ENCODE measurements around the gene TFAP2D.

TFAP2D gene

DNA sequence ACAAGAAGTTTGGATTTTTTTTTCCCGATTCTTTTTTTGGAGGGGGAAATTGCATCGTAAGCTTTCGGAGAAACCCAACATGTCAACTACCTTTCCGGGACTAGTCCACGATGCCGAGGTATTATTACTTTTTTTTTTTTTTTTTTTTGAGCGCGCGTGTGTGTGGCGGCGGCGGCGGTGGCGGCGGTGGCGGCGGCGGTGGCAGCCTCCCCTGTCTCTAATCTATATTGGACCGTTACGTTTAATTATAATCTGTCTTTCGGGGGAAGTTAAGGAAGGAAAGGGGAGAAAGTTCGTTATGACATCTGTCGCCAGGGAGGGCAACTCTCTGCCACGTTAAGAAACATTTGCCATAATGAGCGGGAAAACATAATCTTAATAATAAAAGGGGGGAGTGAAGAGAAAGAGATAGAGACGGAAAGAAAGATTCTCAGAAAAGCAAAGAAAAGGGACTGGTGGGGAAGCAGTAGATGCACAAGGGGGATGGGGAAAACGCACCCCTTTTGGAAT lies 706 bp downstream of the TFAP2D start:
- Histone ChIP-seq H3K27me3 (ENCODE audit: insufficient read depth, low read depth, severe bottlenecking) (peaks cover 84% of the 10 kb centered on the region), H3K9me3 (ENCODE audit: severe bottlenecking) (peaks cover 7% of the 10 kb centered on the region), H3K36me3 (no peaks in the 10 kb centered on the region), H3K4me3 (ENCODE audit: low read depth, low read length) (no peak overlapping the region), H3K27ac (no peak overlapping the region)
- no peak for DNase-seq
- no peak for TF ChIP-seq CTCF (IDR thresholded peaks at IDR 0.05; ENCODE audit: low read depth, low read length)

GRCh38 chr6:50714487-50715379 lies 1.4 kb downstream of the TFAP2D start:
- peak overlapping the region; percentile 30 for H3K4me3 ChIP-seq (ENCODE audit: low read depth, low read length)
- peaks cover 84% of the 10 kb centered on the region for H3K27me3 ChIP-seq (ENCODE audit: insufficient read depth, low read depth, severe bottlenecking)
- peaks cover 2% of the 10 kb centered on the region for H3K9me3 ChIP-seq (ENCODE audit: severe bottlenecking)

DNA sequence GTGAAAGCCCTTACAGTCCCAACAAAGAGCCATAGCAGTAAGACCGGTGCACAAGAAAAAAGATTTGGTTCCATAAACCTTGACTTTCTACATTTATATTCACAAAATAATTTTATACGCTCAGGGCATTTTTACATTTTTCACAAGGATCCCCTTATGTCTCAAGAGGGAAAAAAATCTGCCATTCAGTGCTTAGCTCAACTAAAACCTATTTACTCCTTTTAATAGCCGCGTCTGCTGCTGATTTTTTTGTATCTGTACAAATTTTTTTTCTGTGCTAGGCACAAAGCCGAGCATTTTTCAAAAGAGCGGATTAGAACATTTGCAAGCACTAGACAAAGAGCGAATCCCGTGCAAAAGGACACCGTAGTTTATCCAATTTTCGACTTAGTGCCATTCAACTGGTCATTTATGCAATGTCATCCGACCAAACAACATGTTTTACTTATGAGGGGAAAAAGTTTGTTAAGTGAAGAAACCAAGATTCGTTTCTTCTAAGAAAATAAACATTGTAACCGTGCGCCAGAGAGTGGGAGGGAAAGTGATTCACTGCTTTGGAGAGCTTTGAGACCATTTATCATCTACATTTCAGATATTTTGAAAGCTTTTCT lies 3.7 kb downstream of the TFAP2D start:
- no peak for TF ChIP-seq CTCF (IDR thresholded peaks at IDR 0.05; ENCODE audit: low read depth, low read length)
- Histone ChIP-seq H3K36me3 (no peaks in the 10 kb centered on the region), H3K9me3 (ENCODE audit: severe bottlenecking) (no peaks in the 10 kb centered on the region), H3K27ac (no peak overlapping the region), H3K4me3 (ENCODE audit: low read depth, low read length) (no peak overlapping the region), H3K27me3 (ENCODE audit: insufficient read depth, low read depth, severe bottlenecking) (peaks cover 86% of the 10 kb centered on the region)
- no peak for DNase-seq

More at GRCh38 chr6:50714487-50715379, 1.4 kb downstream of the TFAP2D start:
- DNase-seq = peak; percentile 38
- Histone ChIP-seq H3K36me3 (no peaks in the 10 kb centered on the region), H3K27ac (no peak overlapping the region)
- no peak for TF ChIP-seq CTCF (IDR thresholded peaks at IDR 0.05; ENCODE audit: low read depth, low read length)

DNA sequence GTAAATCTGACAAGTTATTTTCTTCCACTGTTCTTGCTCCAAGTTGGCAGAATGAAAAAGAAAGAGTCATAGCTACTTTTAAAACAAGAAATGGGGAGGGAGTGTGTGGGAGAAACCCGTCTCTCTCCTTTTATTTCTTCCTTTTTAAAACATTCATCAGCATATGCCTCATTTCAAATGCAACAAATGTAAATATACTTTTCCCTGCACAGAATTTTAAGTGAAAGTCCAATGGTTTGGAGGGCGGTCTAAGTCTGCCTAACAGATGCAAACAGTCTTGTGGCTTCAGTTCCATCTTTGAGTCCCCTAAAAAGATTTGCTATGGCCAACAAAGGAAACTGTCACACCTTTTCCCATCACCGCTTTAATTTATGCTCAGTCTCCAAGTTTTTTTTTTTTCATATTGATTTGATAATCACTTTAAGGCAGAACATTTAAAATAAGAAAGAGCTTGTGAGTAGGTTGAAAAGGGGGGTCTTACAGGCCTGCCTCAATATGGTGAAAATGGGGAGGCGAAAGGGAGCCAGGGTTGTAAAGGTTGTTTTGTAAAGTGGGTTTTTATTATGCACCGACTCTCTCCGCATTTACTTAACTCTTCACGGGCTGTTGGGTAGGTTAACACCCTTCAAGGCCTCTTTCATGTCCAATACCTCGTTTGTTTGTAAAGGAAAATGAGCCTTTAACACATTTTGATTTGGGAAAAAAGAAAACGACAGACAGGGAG lies 4.6 kb downstream of the TFAP2D start:
- H3K27ac ChIP-seq = no peak overlapping the region
- no peaks in the 10 kb centered on the region for H3K36me3 ChIP-seq
- DNase-seq = no peak
- H3K9me3 ChIP-seq (ENCODE audit: severe bottlenecking) = no peaks in the 10 kb centered on the region
- no peak overlapping the region for H3K4me3 ChIP-seq (ENCODE audit: low read depth, low read length)
- TF ChIP-seq CTCF (IDR thresholded peaks at IDR 0.05; ENCODE audit: low read depth, low read length) = no peak
- H3K27me3 ChIP-seq (ENCODE audit: insufficient read depth, low read depth, severe bottlenecking) = peaks cover 94% of the 10 kb centered on the region

GRCh38 chr6:50718566-50718965 lies 5.2 kb downstream of the TFAP2D start:
- Histone ChIP-seq H3K27ac (no peak overlapping the region), H3K9me3 (ENCODE audit: severe bottlenecking) (no peaks in the 10 kb centered on the region), H3K27me3 (ENCODE audit: insufficient read depth, low read depth, severe bottlenecking) (peaks cover 94% of the 10 kb centered on the region), H3K36me3 (no peaks in the 10 kb centered on the region), H3K4me3 (ENCODE audit: low read depth, low read length) (no peak overlapping the region)
- TF ChIP-seq CTCF (IDR thresholded peaks at IDR 0.05; ENCODE audit: low read depth, low read length) = no peak
- DNase-seq = no peak

Data from WERI-Rb-1 (cell line).